Endothelial cell of umbilical vein (primary cell): ENCODE data around the gene TMEM178B.

Source experiments
- CTCF ChIP-seq, 2 donors: IDR thresholded peaks; 1 replicate in 1 of 2; 2 replicates in 1 of 2; pipeline ENCODE4 v1.5.1; 2011; ENCODE audit warnings: low read length in 2 of 2, mild to moderate bottlenecking in 2 of 2, moderate library complexity in 2 of 2, control low read depth in 1 of 2, inconsistent platforms in 1 of 2, low read depth in 1 of 2; ENCODE audit not compliant: insufficient read depth in 1 of 2; ENCODE audit errors: extremely low read depth in 1 of 2
- EZH2 ChIP-seq: IDR thresholded peaks from 2 replicates; pipeline ENCODE4 v1.6.1; 2012; ENCODE audit warnings: borderline replicate concordance, low read depth, mild to moderate bottlenecking, moderate library complexity, low read length, inconsistent platforms; ENCODE audit not compliant: severe bottlenecking
- FOS ChIP-seq: IDR thresholded peaks from 2 replicates; pipeline ENCODE4 v1.6.1; 2011; ENCODE audit warnings: mild to moderate bottlenecking, low read length, moderate library complexity, borderline replicate concordance; ENCODE audit not compliant: insufficient read depth
- GATA2 ChIP-seq: IDR thresholded peaks from 2 replicates; pipeline ENCODE4 v1.7.0; 2011; ENCODE audit warnings: low read depth, mild to moderate bottlenecking, moderate library complexity, mixed read lengths, low read length; ENCODE audit not compliant: insufficient read length, insufficient read depth
- JUN ChIP-seq: IDR thresholded peaks from 2 replicates; pipeline ENCODE4 v1.6.1; 2011; ENCODE audit warnings: borderline replicate concordance, low read depth; ENCODE audit not compliant: insufficient read length, insufficient read depth
- MYC ChIP-seq: IDR thresholded peaks from one replicate; pipeline ENCODE4 v1.6.1; 2011; ENCODE audit warnings: mild to moderate bottlenecking, low read depth, low read length
- POLR2A ChIP-seq: IDR thresholded peaks from 2 replicates; pipeline ENCODE4 v1.6.1; 2012; ENCODE audit warnings: low read depth, mild to moderate bottlenecking, control low read depth, low read length
- POLR2AphosphoS5 ChIP-seq: IDR thresholded peaks from 2 replicates; pipeline ENCODE4 v1.6.1; 2012; ENCODE audit warnings: low read depth, mild to moderate bottlenecking, control low read depth, low read length, moderate library complexity; ENCODE audit not compliant: insufficient read depth
- TF ChIP-seq, protein P1 (sequence below): IDR thresholded peaks from 2 replicates; pipeline ENCODE4 v1.6.1; 2011; ENCODE audit not compliant: insufficient read depth, insufficient read length

DNA sequence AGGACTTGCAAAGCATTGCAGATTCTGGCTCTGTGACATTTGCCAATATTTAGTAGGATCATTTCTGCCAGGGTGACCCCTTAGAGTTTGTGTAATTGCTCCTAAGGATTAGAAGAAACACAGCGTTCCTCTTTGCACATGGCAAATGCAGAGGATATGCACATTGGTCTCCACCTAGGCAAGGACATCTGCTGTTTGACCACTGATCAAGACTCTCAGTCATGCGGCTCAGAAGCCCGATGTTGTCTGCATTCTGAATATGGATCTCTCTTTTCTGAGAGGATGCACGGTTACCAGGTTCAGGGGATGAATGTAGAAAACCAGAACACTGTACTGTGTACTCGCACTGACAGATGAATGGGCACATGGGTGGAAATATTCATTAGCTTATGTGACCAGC is 296.8 kb downstream of the TMEM178B start:
- TF ChIP-seq MYC (no peak), CTCF (IDR thresholded peaks at IDR 0.05; ENCODE audit: extremely low read depth in 1 of 2, insufficient read depth in 1 of 2, low read depth in 1 of 2, low read length in 2 of 2) (no peak), EZH2 (no peak), FOS (no peak), POLR2A (no peak), POLR2AphosphoS5 (no peak), JUN (no peak), GATA2 (no peak)
- TF ChIP-seq, protein P1, sequence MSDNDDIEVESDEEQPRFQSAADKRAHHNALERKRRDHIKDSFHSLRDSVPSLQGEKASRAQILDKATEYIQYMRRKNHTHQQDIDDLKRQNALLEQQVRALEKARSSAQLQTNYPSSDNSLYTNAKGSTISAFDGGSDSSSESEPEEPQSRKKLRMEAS, result no peak
